Fibroblast of lung (primary cell): Measurements from ENCODE around the gene PRKCA. TPM values are rescaled to one million over a fixed set of nuclear protein-coding genes. Genes with fewer than 3 reads are reported as not detected.

Source experiments
- DNase-seq, 2 donors: peaks; one replicate each; pipeline versions ENCODE4 v3.0.0 to v3.0.0-alpha.2; 2010; ENCODE audit warnings: low read depth in 2 of 2
- H2AFZ ChIP-seq: 2 replicates; pipeline ENCODE4 v1.5.1; 2012; ENCODE audit warnings: low read length, control low read depth, inconsistent platforms
- H3K27ac ChIP-seq: 2 replicates; pipeline ENCODE4 v1.5.1; 2011; ENCODE audit warnings: low read length, control low read depth; ENCODE audit not compliant: insufficient read depth
- H3K27me3 ChIP-seq: 2 replicates; pipeline ENCODE4 v1.5.1; 2011; ENCODE audit warnings: mild to moderate bottlenecking, low read length; ENCODE audit not compliant: control insufficient read depth, insufficient read depth
- H3K36me3 ChIP-seq: 2 replicates; pipeline ENCODE4 v1.5.1; 2011; ENCODE audit warnings: low read length; ENCODE audit not compliant: control insufficient read depth, insufficient read depth
- H3K4me1 ChIP-seq: 2 replicates; pipeline ENCODE4 v1.5.1; 2011; ENCODE audit warnings: low read length; ENCODE audit not compliant: control insufficient read depth, insufficient read depth; ENCODE audit errors: extremely low read depth
- H3K4me2 ChIP-seq: 2 replicates; pipeline ENCODE4 v1.5.1; 2011; ENCODE audit warnings: low read length, control low read depth; ENCODE audit not compliant: insufficient read depth; ENCODE audit errors: extremely low read depth
- H3K4me3 ChIP-seq, 4 experiments: fragments of 200-600 bp in 1 of 4; sonication (generic) in 1 of 4; replicated peaks in 1 of 4; 2 replicates each; pipeline ENCODE4 v1.5.1; 2011 to 2016; ENCODE audit warnings: low read length in 4 of 4, low read depth in 3 of 4, mild to moderate bottlenecking in 3 of 4, control low read depth in 2 of 4, inconsistent platforms in 1 of 4, mixed read lengths in 1 of 4; ENCODE audit not compliant: insufficient read depth in 1 of 4; ENCODE audit errors: control extremely low read depth in 1 of 4
- H3K79me2 ChIP-seq: 2 replicates; pipeline ENCODE4 v1.5.1; 2012; ENCODE audit warnings: mild to moderate bottlenecking, low read length, inconsistent platforms; ENCODE audit not compliant: control insufficient read depth, insufficient read depth
- H3K9ac ChIP-seq: 2 replicates; pipeline ENCODE4 v1.5.1; 2011; ENCODE audit warnings: mild to moderate bottlenecking, low read length, control low read depth; ENCODE audit not compliant: insufficient read depth
- H3K9me3 ChIP-seq: 2 replicates; pipeline ENCODE4 v1.5.1; 2012; ENCODE audit warnings: low read depth, low read length; ENCODE audit not compliant: control insufficient read depth, insufficient read depth
- H4K20me1 ChIP-seq: 2 replicates; pipeline ENCODE4 v1.5.1; 2011; ENCODE audit warnings: low read length; ENCODE audit not compliant: control insufficient read depth, insufficient read depth; ENCODE audit errors: extremely low read depth
- EZH2 ChIP-seq: IDR thresholded peaks from 2 replicates; pipeline ENCODE4 v1.5.1; 2012; ENCODE audit warnings: low read length, control low read depth, mild to moderate bottlenecking; ENCODE audit errors: missing control alignments
- polyA plus RNA-seq, 2 donors: library from polyadenylated mRNA; depleted of rRNA in 1 of 2; stranded (reverse) in 1 of 2; unstranded in 1 of 2; fragments of >200 nt; gene quantifications; 2 replicates each; pipeline ENCODE4 v1.2.1, GENCODE V29; 2011 to 2012; ENCODE audit warnings: missing spikeins in 1 of 2
- total RNA-seq: library from RNA; depleted of rRNA; stranded (reverse); fragments of >200 nt; gene quantifications from 2 replicates; pipeline ENCODE4 v1.2.1, GENCODE V29; 2014
- TF ChIP-seq, protein P1 (sequence below), 2 donors: IDR thresholded peaks in 1 of 2; conservative IDR thresholded peaks in 1 of 2; 1 replicate in 1 of 2; 2 replicates in 1 of 2; pipeline ENCODE4 v1.5.1; 2011 to 2012; ENCODE audit warnings: low read length in 2 of 2, control low read depth in 1 of 2, inconsistent platforms in 1 of 2, low read depth in 1 of 2, mild to moderate bottlenecking in 1 of 2

Gene PRKCA
- total and polyA plus RNA-seq, 2 donors (not counting 1 experiment from before 2014, with no cell fraction given), result 34.0 to 74.2 TPM

GRCh38 chr17:66841328-66841727 is 538.9 kb downstream of the PRKCA start:
- no peak overlapping the region for H3K4me2 ChIP-seq

DNA sequence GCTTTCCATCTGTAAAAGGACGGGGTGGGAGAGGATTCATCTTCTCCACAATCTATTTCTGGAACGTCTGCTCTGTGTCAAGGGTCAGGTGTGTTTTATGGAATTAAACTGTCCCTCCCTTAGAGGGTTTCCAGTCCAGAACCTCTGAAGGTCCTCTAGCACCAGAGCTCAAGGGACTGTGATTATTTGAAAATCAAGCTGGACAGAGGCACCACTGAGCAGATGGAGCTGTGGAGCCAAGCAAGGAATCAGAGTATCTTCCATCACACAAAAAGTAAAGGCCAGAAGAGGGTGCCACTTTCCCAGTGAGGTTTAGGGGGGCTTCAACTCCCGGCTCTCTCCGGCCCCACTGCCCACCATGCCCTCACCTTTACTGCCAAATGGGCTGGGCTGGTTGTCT is 539.3 kb downstream of the PRKCA start:
- H3K79me2 ChIP-seq, result no peaks in the 10 kb centered on the region
- H3K27ac ChIP-seq, result no peak overlapping the region
- no peak for DNase-seq
- H3K4me3 ChIP-seq, result no peak overlapping the region
- H3K9me3 ChIP-seq, result no peaks in the 10 kb centered on the region
- no peaks in the 10 kb centered on the region for H3K36me3 ChIP-seq
- no peak for TF ChIP-seq EZH2
- TF ChIP-seq, protein P1, sequence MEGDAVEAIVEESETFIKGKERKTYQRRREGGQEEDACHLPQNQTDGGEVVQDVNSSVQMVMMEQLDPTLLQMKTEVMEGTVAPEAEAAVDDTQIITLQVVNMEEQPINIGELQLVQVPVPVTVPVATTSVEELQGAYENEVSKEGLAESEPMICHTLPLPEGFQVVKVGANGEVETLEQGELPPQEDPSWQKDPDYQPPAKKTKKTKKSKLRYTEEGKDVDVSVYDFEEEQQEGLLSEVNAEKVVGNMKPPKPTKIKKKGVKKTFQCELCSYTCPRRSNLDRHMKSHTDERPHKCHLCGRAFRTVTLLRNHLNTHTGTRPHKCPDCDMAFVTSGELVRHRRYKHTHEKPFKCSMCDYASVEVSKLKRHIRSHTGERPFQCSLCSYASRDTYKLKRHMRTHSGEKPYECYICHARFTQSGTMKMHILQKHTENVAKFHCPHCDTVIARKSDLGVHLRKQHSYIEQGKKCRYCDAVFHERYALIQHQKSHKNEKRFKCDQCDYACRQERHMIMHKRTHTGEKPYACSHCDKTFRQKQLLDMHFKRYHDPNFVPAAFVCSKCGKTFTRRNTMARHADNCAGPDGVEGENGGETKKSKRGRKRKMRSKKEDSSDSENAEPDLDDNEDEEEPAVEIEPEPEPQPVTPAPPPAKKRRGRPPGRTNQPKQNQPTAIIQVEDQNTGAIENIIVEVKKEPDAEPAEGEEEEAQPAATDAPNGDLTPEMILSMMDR (conservative IDR thresholded peaks at IDR 0.05 in 1 of 2, IDR thresholded peaks at IDR 0.05 in 1 of 2; ENCODE audit: low read depth in 1 of 2, low read length in 2 of 2), result no peak
- no peaks in the 10 kb centered on the region for H3K4me1 ChIP-seq
- no peaks in the 10 kb centered on the region for H4K20me1 ChIP-seq
- H3K9ac ChIP-seq, result no peak overlapping the region
- peaks cover 8% of the 10 kb centered on the region for H3K27me3 ChIP-seq
- H3K4me2 ChIP-seq, result no peak overlapping the region
- H2AFZ ChIP-seq, result no peak overlapping the region

More at GRCh38 chr17:66841328-66841727, 538.9 kb downstream of the PRKCA start:
- H3K27me3 ChIP-seq, result peaks cover 10% of the 10 kb centered on the region
- no peak overlapping the region for H3K27ac ChIP-seq
- H3K79me2 ChIP-seq, result no peaks in the 10 kb centered on the region
- no peaks in the 10 kb centered on the region for H3K36me3 ChIP-seq
- H3K4me3 ChIP-seq, result no peak overlapping the region
- H4K20me1 ChIP-seq, result no peaks in the 10 kb centered on the region
- DNase-seq, result no peak
- H2AFZ ChIP-seq, result no peak overlapping the region
- H3K9me3 ChIP-seq, result no peaks in the 10 kb centered on the region
- no peak for TF ChIP-seq EZH2
- TF ChIP-seq, protein P1 (conservative IDR thresholded peaks at IDR 0.05 in 1 of 2, IDR thresholded peaks at IDR 0.05 in 1 of 2; ENCODE audit: low read depth in 1 of 2, low read length in 2 of 2), result no peak
- no peak overlapping the region for H3K9ac ChIP-seq
- no peaks in the 10 kb centered on the region for H3K4me1 ChIP-seq

GRCh38 chr17:66842505-66842904 is 540.1 kb downstream of the PRKCA start:
- Histone ChIP-seq H2AFZ (no peak overlapping the region), H3K9me3 (no peaks in the 10 kb centered on the region), H3K79me2 (no peaks in the 10 kb centered on the region), H3K27ac (no peak overlapping the region), H3K36me3 (no peaks in the 10 kb centered on the region), H3K4me3 (no peak overlapping the region), H3K9ac (no peak overlapping the region), H3K4me1 (no peaks in the 10 kb centered on the region), H3K4me2 (no peak overlapping the region), H4K20me1 (no peaks in the 10 kb centered on the region), H3K27me3 (peaks cover 4% of the 10 kb centered on the region)
- DNase-seq, result no peak
- TF ChIP-seq, protein P1 (conservative IDR thresholded peaks at IDR 0.05 in 1 of 2, IDR thresholded peaks at IDR 0.05 in 1 of 2; ENCODE audit: low read depth in 1 of 2, low read length in 2 of 2), result no peak
- no peak for TF ChIP-seq EZH2
